Inflammatory macrophage (primary cell): ENCODE measurements around the gene CCNJL.

Experiments used
- DNase-seq, 2 donors: peaks; one replicate each; pipeline ENCODE4 v3.0.0-alpha.2; 2020 to 2022

Gene CCNJL

DNA sequence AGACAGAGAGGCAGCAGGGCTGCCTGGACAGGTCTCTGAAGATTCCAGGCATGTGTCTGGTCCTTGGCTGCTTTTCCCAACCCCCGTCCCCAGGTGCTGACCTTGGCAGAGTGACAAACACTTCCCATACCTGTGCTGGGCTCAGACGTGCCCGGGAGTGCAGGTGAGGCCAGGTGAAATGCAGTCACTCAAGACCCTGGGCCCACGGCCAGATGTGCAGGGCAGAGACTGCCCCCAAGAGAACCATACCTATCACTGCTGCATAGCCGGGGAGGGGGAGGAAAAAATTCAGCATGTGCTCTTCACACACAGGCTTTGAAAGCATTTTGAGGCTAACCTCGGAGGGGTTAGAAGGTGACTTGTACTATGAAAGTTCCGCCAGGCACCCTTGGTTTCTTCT, 22.6 kb downstream of the CCNJL start:
- DNase-seq, result no peak

DNA sequence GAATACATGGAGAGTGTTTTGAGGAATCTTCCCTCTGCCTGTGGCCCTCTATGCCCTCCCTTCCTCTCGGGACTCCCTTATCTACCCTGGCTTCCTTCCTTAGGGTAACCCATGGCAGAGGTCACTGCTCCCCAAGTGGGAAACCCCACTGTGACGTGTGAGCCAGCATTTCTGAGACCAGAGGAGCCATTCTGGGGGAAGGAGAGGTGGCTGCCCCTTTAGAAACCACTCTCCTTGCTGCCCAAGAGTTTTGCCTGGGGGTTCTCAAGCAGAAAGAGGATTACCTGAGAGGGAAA, 23.1 kb downstream of the CCNJL start:
- no peak for DNase-seq

DNA sequence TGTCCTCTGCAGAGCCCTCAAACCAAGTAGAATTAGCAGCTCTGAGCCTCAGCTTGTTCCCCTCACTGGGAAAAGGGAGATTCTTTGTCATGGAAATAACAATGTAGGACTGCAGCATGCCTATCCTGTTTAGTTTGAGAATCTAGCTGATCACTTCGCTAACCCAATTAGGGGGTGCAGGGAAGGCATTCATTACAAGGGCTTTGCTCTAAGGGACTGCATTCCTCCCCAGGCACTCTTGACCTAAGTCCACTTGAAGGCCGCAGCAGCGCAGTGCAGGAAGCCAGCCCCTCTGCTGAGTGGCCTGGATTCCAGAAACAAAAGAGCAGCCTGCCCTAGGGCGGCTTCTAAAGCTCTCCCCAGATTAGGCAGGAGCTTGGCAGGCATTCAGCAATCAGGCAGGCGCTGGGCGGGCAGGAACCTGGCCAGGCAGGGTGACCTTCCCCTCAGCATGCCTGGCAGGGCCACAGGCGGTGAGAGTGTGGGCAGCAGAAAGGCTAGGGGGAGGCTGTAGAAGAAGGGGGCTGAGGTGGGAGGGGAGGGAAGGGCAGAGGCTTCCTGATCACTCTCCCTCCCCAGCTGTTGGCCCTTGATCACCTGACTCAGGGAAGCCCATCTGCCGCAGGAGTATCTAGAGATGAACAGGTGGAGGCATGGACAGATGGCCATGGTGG, 24.8 kb downstream of the CCNJL start:
- no peak for DNase-seq

DNA sequence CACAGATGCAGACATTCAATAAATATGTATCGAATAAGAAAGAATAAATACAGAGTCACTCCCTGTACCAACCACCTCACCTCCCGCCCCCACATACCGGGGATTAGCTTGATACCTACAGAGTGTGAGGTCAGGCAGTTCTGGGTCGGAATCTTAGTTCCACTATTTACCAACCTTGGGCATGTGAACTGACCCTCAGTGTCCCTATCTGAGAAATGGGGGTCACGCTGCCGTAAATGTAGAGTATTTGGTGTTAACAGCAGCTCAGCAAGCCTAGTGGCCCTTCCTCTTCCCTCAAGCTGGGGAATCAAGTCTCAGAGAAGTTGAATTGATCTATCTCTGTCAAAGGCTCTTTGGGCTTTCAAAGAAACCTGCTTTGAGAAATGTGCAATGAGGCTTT, 25.4 kb downstream of the CCNJL start:
- DNase-seq, result no peak

DNA sequence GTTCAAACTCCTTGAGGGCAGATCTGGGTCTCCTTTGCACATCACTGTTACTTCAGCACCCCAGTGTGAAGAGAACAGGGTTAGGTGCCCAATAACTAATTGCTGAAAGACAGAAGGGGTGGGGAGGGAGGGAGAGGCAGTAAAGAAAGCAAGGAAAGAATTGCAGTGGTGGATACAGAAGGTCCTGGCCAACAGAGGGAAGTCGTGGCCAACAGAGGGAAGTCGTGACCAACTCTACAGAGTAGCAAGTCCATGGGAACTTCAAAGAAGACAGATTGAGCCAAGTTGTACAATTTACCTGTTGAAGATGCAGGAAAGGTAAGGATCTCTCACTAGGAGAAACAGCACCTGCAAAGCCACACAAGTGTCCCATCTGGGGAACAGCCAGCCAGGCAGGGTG, 27.0 kb downstream of the CCNJL start:
- peak; percentile 6 to 39 for DNase-seq

DNA sequence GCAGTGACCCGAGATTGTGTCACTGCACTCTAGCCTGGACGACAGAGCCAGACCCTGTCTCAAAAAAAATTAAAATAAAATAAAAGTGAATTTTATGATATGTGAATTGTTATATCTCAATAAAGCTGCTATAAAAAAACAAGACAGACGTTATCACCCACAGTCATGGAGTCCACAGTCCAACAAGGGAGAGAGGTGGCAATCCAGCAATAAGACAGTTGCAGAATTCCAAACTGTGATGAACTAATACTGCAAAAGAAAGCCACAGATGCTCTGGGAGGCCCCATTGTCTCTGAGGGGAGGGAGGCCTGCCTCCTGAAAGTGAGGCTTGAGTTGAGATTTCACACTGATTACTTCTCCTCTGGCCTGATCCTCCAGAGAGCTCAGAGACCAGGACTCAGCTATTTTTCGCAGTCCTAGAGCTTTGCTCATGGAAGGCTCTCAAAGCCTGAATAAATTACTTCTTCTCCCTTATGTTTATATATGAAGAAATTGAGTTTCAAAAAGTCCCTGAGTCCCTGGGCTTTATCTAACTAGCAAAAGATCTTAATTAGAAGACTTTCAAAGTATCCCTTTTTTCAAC, 28.0 kb downstream of the CCNJL start:
- no peak for DNase-seq

DNA sequence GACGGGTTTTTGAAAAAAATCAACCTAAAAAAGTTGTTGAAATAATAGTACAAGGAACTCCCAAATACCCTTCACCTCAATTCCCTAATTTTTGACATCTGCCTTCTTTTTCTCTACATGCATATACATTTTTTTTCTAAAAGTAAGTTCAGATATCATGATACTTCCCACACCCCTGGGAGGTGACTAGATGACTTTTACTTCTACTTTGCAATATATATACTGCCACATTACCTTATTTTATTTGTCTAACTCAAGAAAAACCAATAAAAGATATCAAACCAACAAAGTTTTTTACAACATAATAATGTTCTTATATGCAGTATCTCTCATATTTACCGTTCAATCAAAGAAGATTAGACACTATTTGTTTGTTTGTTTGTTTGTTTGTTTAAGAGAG, 31.1 kb downstream of the CCNJL start:
- no peak for DNase-seq

DNA sequence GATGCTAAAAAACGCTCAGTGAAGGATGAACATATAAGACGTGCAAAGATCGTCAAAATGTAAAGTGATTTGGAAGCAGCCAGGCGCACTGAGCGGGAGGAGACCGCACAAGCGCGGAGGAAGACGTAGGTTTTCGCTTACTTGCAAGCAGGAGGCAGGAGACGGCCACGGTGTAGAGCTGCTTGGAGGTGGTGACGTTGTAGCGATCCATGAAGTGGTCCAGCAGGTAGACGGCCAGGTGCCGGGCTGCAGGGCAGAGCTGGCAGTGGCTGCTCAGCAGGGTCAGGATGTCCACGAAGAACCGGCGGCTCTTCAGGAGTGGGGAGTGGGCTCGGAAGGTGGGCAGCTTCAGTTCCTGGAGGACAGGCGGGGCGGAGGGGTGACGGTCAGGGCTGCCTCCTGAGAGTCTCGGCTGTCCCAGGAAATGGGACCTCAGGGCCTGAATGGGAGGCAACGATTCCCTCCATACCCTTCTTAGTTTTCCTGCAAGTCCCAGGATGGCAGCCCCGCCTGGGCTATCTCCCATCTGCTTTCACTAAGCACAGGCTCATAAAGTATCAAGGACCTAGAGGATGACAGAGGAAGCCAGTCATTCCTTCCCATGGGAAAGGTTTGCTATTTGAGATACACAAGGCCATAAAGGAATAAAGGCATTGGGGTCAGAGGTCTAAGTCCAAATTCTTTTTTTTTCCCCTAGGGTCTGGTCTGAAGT, 31.8 kb downstream of the CCNJL start:
- DNase-seq, result no peak

DNA sequence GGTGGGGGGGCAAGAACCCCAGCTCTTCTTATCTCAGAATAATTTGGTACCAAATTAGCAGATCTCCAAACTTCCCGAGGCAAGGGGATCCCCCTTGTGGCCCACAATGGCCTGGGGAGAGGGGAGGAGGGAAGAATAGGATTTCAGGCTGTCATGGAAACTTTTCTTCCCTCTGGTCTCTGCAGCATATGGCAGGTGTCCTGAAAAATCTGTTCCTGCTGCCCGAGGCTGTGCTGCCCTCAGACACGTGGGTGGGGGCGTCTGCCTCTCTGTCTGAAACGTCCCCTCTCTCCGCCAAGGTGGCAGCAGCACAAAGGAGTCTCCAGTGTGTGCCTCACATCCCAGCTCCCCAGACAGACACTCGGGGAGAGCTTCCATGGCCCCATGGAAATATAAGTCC, 34.0 kb downstream of the CCNJL start:
- no peak for DNase-seq

DNA sequence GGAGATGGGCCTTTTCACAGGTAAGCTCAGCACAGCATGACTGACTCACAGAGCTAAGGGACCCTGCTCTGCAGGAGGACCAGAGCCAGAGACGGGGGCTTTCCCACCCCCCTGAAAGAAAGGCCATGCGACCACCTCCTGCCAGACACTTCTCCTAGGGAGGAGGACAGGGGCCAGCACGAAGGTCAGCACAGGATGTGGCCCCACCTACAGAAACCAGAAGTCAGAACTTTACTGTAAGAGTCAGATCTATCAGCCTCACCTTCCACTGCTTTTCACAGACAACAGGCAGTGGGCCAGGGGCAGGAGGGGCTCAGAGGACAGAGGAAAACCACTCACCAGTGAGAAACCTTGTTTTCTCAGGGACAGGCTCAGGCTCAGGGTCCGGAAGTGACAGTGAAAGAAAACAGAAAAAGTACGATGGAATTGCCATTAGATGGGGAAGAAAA, 37.9 kb downstream of the CCNJL start:
- DNase-seq, result no peak

DNA sequence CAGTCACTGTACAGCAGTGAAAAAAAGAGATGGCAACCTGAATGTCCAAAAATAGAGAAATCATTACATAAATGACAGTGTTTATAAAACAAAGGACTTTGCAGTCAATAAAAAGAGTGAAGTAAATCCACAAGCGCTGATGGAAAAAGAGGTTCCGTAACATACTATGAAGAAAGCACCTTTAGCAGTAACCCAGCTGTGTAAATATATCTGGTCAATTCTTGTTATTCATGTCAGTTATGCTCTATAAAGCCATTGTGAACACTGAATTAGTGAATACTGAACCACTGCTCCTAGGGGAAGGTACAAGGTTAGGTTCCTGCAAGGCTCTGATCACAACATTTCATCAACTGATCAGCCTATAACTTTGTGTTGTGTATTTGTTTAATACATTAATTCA, 39.5 kb downstream of the CCNJL start:
- DNase-seq, result no peak

DNA sequence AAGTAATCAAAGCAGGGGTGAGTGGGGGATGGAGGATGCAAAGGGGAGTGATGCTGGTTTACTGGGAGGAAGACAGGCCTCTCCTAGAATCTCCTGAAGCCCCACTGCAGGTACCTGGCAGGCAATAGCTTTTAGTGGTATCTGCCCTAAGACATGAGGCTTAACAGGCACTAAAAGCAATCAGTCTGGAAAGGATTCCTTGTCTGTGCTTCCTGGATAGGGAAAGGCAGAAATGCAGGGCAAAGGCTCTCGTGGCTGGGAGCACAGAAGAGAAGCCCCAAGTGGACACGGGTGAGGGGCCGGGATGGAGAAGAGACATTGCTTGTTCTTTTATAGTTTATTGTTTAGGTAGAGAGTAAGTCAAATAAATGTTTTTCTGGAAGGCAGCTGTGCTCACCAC, 40.1 kb downstream of the CCNJL start:
- no peak for DNase-seq

DNA sequence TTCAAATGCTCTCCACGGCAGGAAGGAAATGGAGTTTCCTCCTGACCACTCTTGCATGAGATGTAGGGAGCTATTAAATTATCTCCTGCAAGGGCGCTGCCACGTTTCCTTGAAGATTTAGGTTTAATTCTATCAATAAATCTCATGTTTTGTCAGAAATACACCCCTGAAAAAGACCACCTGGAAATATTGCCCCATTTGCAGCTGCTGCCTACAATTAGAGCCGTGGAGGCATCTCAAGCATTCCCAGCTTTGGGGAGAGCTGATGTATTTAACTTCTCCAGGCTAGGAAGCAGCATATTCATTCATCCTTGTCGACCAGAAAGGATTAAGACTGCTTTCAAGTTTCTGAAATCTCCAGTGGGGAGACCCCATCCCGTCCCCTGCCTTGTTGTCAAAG, 40.5 kb downstream of the CCNJL start:
- DNase-seq, result no peak

DNA sequence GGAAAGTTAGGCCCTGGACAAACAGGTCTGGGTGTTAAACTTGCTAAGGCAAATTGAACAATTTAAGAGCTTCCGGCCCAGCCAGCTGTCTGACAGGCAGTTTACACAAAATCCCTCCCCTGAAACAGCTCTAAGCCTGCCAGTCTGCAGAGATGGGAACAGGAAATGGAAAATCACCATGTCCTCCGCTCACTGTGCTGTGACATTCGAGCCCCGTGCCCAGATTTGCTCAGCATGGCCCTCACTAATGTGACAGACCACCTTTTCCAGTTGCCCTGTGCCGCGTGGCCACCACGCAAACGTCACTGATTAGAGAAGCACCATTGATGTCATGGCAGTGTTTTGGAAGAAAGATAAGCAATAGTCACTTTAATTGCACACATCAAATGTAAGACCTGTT, 41.0 kb downstream of the CCNJL start:
- no peak for DNase-seq

DNA sequence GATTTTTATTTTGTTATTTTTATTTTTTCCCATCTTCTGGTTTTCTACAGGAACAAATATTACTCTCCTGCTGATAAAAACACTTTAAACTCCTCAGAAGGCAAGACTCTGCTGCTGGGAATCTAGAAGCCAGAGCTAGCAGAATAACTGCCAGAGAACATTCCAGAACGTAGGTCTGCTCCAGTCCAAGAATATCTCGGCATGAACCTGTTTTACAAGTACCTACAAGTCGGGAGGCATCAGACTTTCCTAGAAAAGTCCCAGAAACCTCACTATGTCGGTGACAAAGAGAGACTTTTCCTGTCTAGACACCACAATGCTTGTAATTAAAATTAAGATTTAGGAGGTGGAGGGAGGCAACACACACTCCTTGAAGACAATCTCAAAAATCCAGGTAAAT, 41.7 kb downstream of the CCNJL start:
- no peak for DNase-seq

DNA sequence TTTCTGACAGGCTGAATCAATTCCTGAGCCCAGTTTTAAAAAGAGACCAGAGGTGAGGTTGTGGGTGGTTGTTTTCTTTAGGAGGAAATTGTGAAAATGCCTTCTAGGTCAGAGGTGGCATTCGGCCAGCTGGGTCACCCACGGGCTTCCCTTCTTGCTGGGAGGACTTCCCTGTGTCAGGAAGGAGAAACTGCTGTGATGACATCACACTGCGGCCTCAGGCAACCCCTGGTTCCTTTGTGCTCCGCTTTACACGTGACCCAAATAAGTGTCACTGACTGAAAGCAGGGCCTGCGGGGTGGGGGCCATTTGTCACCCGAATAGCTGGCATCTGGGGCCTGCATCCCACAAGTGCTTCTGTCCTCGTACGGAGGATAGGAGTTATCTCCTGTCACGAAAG, 43.3 kb downstream of the CCNJL start:
- peak; percentile 97 to 98 for DNase-seq

DNA sequence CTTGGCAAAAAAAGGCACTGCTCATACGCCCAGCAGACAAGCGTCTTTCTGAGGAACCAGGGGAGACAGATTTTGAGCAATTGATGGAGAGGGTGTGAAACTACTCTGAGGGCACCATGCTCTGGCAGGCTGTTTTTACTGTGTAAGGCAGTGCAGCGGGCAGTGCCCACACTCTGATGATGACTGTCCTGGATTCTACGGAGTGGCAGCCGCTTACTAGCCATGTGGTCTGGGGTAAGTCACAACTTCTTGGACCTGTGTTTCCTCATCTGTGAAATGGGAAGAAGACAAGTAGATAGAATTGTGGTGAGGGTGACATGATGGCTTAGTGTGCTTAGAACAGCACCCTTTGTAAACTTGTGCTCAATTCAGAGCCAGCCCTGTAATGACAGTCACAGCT, 44.2 kb downstream of the CCNJL start:
- peak; percentile 43 to 61 for DNase-seq

DNA sequence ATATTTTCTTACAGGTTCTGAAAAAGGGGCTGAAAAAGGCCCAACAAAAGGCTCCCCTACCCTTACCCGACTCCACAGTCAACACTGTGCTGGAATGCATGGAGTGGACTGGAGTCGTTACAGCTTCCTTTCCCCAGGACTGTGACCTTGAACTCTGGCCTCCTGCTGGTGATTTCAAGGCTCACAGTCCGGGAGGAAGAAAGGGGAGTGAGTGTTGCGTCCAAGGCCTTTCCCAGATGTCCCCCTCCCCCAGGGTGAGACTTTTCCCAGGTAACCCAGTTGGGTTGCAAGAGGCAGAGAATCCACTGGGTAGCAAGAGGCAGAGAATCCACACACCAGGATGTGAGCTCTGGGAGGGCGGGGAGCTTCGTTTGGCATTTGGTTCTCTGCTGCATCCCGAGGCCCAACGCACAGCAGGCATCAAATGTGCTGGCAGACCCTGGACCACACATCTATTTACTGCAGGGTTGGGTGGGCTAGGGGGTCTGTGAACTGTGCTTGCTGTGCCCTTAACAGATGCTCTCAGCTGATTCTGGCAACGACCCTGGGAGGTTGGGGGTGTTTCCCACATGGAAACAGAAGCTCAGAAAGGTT, 45.5 kb downstream of the CCNJL start:
- no peak for DNase-seq

DNA sequence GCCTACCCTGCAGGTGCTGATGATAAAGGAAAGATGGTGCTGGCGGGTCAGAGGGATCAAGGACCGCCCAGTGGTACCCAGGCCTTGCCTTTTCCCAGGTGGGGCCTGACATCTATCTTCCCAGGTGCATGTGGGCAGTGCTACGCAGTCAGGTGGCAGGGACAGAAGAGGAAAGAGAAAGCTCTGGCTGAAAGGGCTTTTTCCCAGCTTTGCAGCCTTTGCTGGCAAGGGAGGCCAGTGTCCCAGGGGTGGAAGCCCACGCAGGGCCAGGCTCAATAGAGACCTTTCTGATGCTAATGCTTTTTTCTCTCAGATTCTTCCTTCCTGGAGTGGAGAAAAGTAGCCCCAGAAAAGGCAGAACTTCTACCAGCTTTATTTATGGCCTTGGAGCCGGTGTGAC, 46.3 kb downstream of the CCNJL start:
- DNase-seq, result no peak

DNA sequence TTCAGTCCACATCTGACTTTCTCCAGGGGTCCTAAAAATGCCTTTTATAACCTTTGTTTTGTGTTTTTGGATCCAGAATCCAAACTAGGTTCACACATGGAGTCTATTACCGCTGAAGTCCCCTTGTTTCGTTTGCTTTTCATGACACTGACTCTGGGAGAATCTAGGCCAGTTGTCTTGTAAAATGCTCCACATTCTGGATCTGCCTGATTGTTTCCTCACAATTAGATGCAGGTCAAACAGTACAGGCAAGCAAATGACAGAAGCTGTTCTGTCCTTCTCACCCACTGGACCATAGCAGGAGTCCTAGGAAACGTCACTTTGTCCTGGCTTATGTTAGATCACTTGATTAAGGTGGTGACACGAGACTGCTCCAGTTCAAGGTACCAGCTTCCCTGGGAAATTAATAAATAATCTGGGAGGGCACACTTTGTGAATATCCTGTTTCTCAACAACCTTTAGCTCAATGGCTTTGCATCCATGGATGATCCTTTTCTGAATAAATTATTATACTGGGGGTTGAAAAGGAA, 49.0 kb downstream of the CCNJL start:
- DNase-seq, result no peak

DNA sequence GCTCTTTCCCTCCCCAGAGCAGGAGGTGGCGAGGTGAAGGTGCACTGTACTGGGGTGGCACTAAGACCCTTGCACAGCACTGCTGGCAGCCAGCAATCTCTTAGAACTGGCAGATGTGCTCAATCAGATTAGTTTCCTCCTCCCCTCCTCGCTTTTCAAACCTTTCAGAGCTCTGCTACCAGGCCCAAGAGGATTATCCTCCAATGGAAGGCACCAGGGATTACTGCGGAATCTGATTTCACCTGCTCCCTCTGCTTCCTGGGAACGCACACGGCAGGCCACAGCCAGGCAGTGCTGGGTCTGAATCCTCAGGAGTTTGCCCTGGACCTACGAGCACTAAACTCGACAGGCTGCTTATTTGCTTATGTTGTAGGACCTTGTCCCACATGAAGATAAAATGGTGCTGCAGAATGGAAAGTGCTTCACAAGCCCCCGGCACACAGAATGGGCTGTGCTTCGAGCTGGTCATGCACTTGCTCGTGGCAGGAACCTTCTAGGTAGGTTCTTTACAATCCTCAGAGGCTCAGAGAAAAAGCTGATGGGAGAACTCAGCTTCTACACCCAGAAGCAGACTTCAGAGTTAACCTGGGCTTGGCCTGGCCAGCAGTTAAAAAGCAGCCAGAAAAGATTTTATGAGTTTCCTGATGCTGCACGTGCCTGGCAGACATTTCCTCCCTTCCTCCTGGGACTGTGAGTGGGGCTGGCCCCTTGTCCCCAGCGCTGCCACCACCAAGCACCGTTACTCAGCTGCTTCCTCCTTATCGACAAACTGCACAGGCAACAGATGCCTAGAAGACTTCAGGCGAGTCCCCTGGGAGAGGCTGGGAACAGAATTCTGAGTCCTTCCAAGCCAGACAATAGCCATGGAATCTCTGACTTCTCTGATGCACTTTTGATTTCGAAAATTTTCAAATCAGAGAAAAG, 50.0 kb downstream of the CCNJL start:
- DNase-seq, result no peak
